LNCaP clone FGC (cell line): ENCODE results near the gene SMARCC1.

Source experiments
- DNase-seq: peaks from one replicate; pipeline ENCODE4 v3.0.0-alpha.2; 2011; ENCODE audit warnings: low read depth
- H3K4me3 ChIP-seq: 2 replicates; pipeline ENCODE4 v1.5.1; 2011; ENCODE audit warnings: mild to moderate bottlenecking, low read depth, low read length, control low read depth
- TF ChIP-seq, protein P1 (sequence below): IDR thresholded peaks from 2 replicates; pipeline ENCODE4 v1.5.1; 2012; ENCODE audit warnings: mild to moderate bottlenecking; ENCODE audit not compliant: control insufficient read depth, insufficient read depth; ENCODE audit errors: extremely low read depth

The SMARCC1 gene

GRCh38 chr3:47636225-47636624 is 145.5 kb downstream of the SMARCC1 start:
- no peak overlapping the region for H3K4me3 ChIP-seq
- TF ChIP-seq, protein P1, sequence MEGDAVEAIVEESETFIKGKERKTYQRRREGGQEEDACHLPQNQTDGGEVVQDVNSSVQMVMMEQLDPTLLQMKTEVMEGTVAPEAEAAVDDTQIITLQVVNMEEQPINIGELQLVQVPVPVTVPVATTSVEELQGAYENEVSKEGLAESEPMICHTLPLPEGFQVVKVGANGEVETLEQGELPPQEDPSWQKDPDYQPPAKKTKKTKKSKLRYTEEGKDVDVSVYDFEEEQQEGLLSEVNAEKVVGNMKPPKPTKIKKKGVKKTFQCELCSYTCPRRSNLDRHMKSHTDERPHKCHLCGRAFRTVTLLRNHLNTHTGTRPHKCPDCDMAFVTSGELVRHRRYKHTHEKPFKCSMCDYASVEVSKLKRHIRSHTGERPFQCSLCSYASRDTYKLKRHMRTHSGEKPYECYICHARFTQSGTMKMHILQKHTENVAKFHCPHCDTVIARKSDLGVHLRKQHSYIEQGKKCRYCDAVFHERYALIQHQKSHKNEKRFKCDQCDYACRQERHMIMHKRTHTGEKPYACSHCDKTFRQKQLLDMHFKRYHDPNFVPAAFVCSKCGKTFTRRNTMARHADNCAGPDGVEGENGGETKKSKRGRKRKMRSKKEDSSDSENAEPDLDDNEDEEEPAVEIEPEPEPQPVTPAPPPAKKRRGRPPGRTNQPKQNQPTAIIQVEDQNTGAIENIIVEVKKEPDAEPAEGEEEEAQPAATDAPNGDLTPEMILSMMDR: no peak
- no peak for DNase-seq

GRCh38 chr3:47635536-47635935 is 146.2 kb downstream of the SMARCC1 start:
- no peak for DNase-seq
- TF ChIP-seq, protein P1: no peak
- no peak overlapping the region for H3K4me3 ChIP-seq

GRCh38 chr3:47634996-47635395 is 146.7 kb downstream of the SMARCC1 start:
- no peak overlapping the region for H3K4me3 ChIP-seq
- DNase-seq: no peak
- TF ChIP-seq, protein P1: no peak

DNA sequence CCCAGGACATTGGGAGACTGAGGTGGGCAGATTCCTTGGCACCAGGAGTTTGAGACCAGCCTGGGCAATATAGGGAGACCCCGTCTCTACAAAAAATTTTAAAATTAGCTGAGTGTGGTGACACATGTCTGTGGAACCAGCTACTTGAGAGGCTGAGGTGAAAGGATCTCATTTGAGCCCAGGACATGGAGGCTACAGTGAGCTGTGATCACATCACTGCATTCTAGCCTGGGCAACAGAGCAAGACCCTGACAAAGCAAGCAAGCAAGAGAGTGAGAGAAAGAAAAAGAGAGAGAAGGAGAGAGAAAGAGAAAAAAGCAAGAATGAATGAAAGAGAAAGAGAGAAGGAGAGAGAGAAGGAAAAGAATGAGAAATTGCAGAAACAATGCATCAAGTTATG is 150.9 kb downstream of the SMARCC1 start:
- TF ChIP-seq, protein P1: no peak
- DNase-seq: no peak
- H3K4me3 ChIP-seq: no peak overlapping the region

DNA sequence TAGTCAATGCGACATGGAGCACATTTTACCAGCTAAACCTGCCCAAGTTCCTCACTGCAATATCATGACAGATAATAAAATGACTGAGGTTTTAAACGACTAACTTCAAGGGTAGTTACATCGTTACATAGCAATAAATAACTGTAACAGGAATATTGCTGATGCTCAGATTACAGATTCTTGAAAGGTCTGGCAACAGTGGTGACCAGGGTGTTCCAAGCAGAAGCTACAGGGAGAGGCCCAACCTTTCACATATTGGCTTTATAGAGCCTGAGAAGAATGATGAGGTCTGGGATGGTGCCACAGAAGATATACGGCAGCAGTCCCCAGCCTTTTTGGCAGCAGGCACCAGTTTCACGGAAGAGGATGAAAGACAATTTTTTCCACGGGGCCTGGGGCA is 151.9 kb downstream of the SMARCC1 start:
- no peak for DNase-seq
- TF ChIP-seq, protein P1: no peak
- no peak overlapping the region for H3K4me3 ChIP-seq

DNA sequence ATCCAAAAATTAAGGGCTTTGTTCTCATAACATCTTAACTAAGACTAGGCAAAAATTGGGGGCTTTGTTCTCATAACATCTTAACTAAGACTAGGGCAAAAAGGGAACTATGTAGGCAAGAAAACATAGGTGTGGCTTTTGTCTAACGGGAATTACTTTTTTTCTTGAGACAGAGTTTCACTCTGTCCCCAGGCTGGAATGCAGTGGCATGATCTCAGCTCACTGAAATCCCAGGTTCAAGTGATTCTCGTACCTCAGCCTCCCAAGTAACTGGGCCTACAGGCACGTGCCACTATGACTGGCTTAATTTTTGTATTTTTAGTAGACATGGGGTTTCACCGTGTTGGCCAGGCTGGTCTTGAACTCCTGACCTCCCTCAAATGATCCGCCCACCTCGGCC is 153.3 kb downstream of the SMARCC1 start:
- TF ChIP-seq, protein P1: no peak
- H3K4me3 ChIP-seq: no peak overlapping the region
- DNase-seq: no peak

- TF ChIP-seq, protein P1: no peak
- no peak overlapping the region for H3K4me3 ChIP-seq
- no peak for DNase-seq
These were observed 158.8 kb downstream of the SMARCC1 start for GRCh38 chr3:47622671-47623461.
